Measurements from ENCODE around the gene HSP90AB1. TPM values are rescaled to one million over a fixed set of nuclear protein-coding genes. Genes with fewer than 3 reads are reported as not detected.

HSP90AB1 gene
- total and polyA plus RNA-seq, 2 donors: 220 to 600 TPM

DNA sequence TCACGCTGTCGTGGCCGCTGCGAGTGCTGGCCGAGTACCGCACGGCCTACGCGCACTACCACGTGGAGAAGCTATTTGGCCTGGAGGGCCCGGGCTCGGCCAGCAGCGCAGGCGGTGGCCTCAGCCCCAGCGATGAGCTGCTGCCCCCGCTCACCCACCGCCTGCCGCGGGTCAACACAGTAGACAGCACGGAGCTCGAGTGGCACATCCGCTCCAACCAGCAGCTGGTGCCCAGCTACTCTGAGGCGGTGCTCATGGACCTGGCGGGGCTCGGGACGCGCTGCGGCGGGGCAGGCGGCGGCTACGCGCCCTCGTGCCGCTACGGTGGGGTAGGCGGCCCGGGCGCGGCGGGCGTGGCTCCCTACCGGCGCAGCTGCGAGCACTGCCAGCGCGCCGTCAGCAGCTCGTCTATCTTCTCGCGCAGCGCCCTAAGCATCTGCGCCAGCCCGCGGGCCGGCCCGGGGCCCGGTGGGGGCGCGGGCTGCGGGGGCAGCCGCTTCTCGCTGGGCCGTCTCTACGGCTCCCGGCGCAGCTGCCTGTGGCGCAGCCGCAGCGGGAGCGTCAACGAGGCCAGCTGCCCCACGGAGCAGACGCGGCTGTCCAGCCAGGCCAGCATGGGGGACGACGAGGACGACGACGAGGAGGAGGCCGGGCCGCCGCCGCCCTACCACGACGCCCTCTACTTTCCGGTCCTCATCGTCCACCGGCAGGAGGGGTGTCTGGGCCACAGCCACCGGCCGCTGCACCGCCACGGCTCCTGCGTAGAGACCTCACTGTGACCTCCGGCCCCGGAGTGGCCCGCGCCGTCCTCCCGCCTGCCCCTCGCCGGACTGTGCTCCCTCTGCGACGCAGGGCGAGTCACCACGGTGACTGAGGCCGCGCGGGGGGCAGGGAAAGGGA is 29.1 kb downstream of the HSP90AB1 start:
- Histone ChIP-seq H3K4me1 (ENCODE audit: insufficient read depth) (no peaks in the 10 kb centered on the region), H3K36me3 (ENCODE audit: insufficient read depth) (no peaks in the 10 kb centered on the region), H3K27ac (ENCODE audit: low read depth) (no peak overlapping the region), H3K4me3 (ENCODE audit: low read depth, low read length) (peak overlapping the region; percentile 20)
- DNase-seq (ENCODE audit: extremely low spot score): no peak
- 14% methylated on average over 109 of the region's 109 CpGs for WGBS

DNA sequence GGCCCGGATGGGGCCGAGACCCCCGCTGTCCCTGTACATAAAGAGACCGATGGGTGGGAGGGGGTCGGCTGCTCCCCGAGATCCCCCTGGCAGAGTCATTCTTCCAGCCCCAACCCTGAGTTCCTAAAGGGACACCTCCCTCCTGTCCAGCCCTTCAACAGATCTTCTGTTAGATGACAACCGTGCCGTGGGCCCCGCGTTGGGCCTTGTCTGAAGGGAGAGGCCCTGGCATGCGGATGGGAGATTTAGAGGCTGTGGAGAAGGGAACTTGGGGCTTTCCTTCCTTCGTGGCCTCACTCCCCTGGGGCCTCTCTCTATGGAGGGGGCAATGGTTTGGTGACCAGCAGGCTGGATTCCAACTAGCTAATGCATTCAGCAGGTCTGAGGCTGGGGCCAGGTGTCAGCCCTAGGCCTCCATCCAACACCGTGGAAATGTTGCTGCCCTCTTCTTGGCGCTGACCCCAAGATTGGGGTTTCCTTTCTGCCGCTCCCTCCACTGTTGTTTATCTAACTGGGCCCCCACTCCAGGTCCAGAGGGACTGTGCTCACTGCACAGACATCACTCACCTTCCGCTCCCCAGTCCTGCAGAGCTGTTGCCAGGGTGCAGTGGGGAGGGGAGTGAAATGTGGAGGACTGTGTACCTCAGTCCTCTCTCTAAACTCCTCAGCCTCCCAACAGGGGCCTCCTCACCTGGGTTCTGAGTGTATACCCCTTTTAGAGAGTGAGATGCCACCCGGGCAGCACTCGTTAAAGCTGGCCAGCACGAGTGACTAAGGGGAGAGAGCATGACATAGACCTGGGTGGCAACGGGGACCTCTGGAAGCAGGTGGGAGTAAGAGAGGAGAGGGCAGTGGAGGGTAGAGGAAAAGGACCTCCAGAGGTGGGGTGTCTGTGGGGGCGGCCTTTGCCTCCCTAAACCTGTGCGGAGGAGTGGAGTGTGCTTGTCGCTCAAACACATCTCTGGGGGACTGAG is 30.1 kb downstream of the HSP90AB1 start:
- 80% methylated on average over 23 of the region's 23 CpGs for WGBS
- H3K36me3 ChIP-seq (ENCODE audit: insufficient read depth): no peaks in the 10 kb centered on the region
- no peak overlapping the region for H3K27ac ChIP-seq (ENCODE audit: low read depth)
- H3K4me1 ChIP-seq (ENCODE audit: insufficient read depth): no peaks in the 10 kb centered on the region
- no peak for DNase-seq (ENCODE audit: extremely low spot score)
- no peak overlapping the region for H3K4me3 ChIP-seq (ENCODE audit: low read depth, low read length)

- H3K27ac ChIP-seq (ENCODE audit: low read depth): no peak overlapping the region
- H3K4me3 ChIP-seq (ENCODE audit: low read depth, low read length): no peak overlapping the region
- H3K4me1 ChIP-seq (ENCODE audit: insufficient read depth): no peaks in the 10 kb centered on the region
- DNase-seq (ENCODE audit: extremely low spot score): no peak
- H3K36me3 ChIP-seq (ENCODE audit: insufficient read depth): no peaks in the 10 kb centered on the region
- 81% methylated on average over 7 of the region's 7 CpGs for WGBS
Measured at GRCh38 chr6:44277763-44278162, 30.9 kb downstream of the HSP90AB1 start.

- H3K36me3 ChIP-seq (ENCODE audit: insufficient read depth): no peaks in the 10 kb centered on the region
- no peaks in the 10 kb centered on the region for H3K4me1 ChIP-seq (ENCODE audit: insufficient read depth)
- DNase-seq (ENCODE audit: extremely low spot score): no peak
- WGBS: 62% methylated on average over 3 of the region's 3 CpGs
- no peak overlapping the region for H3K27ac ChIP-seq (ENCODE audit: low read depth)
- no peak overlapping the region for H3K4me3 ChIP-seq (ENCODE audit: low read depth, low read length)
Measured at GRCh38 chr6:44278315-44278714, 31.4 kb downstream of the HSP90AB1 start.

DNA sequence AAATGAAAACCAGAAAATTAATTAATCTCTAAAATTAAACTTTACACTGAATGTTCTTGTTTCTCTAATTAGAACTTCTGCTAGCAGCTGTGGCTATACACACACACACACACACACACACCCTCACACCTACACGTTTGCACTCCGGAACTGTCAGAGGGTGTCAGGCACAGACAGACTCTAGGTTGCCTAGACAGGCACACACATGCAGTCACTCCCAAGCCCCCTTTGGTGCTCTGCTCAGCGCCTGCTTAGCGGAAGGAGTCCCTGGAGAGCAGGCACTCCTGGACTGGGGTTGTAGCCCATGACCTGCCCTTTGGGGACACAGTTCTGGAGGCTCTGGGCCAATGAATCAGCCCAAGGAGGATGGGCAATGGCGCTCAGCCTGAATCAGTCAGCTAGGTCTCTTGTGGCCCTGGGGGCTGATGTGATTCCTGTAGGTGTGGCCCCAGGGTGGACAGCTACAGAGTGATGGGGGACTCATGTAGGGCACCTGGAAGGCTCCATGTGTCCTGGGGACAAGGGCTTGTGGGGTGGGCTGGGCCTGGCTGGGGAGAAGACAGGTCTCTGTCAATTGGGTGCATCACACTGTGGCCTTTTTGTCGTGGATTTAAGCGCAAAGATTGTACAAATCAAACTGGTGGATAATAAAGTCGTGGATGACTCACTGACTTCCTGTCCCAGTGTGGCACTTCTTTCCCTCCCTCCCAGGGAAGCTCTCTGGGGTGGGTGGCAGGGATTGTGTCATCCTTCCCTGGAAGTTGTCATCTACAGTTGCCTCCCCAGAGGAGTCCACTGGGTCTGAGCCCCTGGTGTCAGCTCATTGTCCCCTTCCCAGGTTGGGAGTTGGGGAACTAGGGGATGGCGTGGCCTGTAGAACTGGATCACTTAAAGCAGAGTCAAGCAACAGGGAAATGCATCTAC is 32.1 kb downstream of the HSP90AB1 start:
- WGBS: 66% methylated on average over 9 of the region's 9 CpGs
- no peaks in the 10 kb centered on the region for H3K36me3 ChIP-seq (ENCODE audit: insufficient read depth)
- H3K4me3 ChIP-seq (ENCODE audit: low read depth, low read length): no peak overlapping the region
- no peak overlapping the region for H3K27ac ChIP-seq (ENCODE audit: low read depth)
- no peaks in the 10 kb centered on the region for H3K4me1 ChIP-seq (ENCODE audit: insufficient read depth)
- no peak for DNase-seq (ENCODE audit: extremely low spot score)

DNA sequence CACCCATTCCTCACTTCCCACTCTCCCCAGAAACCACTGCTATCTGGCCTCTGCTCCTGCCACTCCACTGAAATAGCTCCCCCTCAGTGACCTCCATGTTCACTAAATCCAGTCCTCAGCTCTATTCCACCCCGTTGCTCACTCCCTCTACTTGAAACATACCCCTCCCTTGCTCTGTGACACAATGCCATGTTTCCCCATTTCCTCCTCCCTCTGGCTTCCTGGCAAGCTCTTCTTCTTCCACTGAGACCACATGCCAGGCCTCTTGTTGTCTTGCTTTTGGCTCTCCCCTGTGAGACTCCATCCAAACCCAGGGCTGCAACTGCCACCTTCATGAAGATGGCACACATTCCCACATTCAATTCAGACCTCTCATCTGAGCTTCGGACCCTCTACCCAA is 37.2 kb downstream of the HSP90AB1 start:
- no peaks in the 10 kb centered on the region for H3K4me1 ChIP-seq (ENCODE audit: insufficient read depth)
- no peak overlapping the region for H3K4me3 ChIP-seq (ENCODE audit: low read depth, low read length)
- no peak for DNase-seq (ENCODE audit: extremely low spot score)
- H3K36me3 ChIP-seq (ENCODE audit: insufficient read depth): no peaks in the 10 kb centered on the region
- 60% methylated on average over 2 of the region's 2 CpGs for WGBS
- no peak overlapping the region for H3K27ac ChIP-seq (ENCODE audit: low read depth)

DNA sequence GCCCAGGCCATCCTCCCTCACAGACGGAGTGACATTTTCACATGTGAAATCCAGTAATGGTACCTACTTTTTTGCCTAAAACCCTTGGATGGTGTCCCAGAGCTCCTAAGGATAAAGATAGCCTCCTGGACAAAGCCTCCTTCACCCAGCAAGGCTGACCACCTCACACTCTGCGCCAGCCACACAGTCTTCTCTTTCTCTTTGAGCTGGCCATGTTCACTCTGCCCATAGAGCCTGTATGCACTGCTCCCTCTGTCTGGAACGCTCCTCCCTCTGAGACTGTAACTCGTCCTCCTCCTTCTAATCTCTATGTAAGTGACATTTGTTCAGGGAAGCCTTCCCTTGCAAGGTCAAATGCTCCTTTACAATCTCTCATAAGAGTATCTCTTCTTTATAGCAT is 38.0 kb downstream of the HSP90AB1 start:
- Histone ChIP-seq H3K36me3 (ENCODE audit: insufficient read depth) (no peaks in the 10 kb centered on the region), H3K4me3 (ENCODE audit: low read depth, low read length) (no peak overlapping the region), H3K27ac (ENCODE audit: low read depth) (no peak overlapping the region), H3K4me1 (ENCODE audit: insufficient read depth) (no peaks in the 10 kb centered on the region)
- no peak for DNase-seq (ENCODE audit: extremely low spot score)
- 65% methylated on average over 4 of the region's 4 CpGs for WGBS

DNA sequence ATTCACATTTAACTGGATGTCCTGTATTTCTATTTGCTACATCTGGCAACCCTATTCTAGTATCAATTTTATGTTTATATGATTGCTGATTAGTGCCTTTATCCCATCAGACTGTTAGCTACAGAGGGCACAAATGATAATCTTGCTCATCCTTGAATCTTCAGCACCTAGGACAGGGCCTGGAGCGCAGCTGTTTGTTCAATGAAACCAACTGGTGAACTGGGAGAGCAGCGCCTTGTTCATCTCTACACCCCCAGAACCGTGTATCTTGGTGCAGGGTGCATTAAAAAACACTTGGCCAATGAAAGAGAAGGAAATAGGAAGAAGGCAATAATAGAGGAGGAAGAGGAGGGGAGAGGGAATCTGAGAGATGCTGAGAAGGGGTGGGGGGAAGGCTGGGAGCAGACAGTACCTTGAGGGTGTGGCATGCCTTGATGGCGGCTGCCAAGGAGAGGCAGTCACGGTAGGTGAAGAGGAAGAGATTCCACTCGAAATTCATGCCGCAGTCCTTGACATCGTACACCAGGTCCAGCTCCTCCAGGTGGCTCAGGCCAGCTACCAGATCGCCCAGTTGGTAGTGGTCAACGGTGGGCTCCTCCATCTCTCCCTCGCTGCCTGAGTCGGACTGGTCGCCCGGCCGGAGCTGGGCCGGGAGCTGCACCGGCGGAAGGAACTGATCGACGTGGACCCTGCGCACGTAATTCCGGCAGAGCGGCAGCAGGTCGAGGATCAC is 38.8 kb downstream of the HSP90AB1 start:
- Histone ChIP-seq H3K4me1 (ENCODE audit: insufficient read depth) (no peaks in the 10 kb centered on the region), H3K4me3 (ENCODE audit: low read depth, low read length) (no peak overlapping the region), H3K36me3 (ENCODE audit: insufficient read depth) (no peaks in the 10 kb centered on the region), H3K27ac (ENCODE audit: low read depth) (no peak overlapping the region)
- no peak for DNase-seq (ENCODE audit: extremely low spot score)
- 73% methylated on average over 25 of the region's 25 CpGs for WGBS

- DNase-seq (ENCODE audit: extremely low spot score): no peak
- WGBS: 88% methylated on average over 12 of the region's 12 CpGs
- H3K36me3 ChIP-seq (ENCODE audit: insufficient read depth): no peaks in the 10 kb centered on the region
- H3K4me1 ChIP-seq (ENCODE audit: insufficient read depth): no peaks in the 10 kb centered on the region
- H3K27ac ChIP-seq (ENCODE audit: low read depth): no peak overlapping the region
- no peak overlapping the region for H3K4me3 ChIP-seq (ENCODE audit: low read depth, low read length)
Measured at GRCh38 chr6:44286285-44286565, 39.3 kb downstream of the HSP90AB1 start.

- no peak for DNase-seq (ENCODE audit: extremely low spot score)
- Histone ChIP-seq H3K4me3 (ENCODE audit: low read depth, low read length) (no peak overlapping the region), H3K4me1 (ENCODE audit: insufficient read depth) (no peaks in the 10 kb centered on the region), H3K36me3 (ENCODE audit: insufficient read depth) (no peaks in the 10 kb centered on the region), H3K27ac (ENCODE audit: low read depth) (no peak overlapping the region)
- 51% methylated on average over 2 of the region's 2 CpGs for WGBS
Measured at GRCh38 chr6:44286747-44287146, 39.8 kb downstream of the HSP90AB1 start.

- H3K4me3 ChIP-seq (ENCODE audit: low read depth, low read length): no peak overlapping the region
- H3K4me1 ChIP-seq (ENCODE audit: insufficient read depth): no peaks in the 10 kb centered on the region
- H3K36me3 ChIP-seq (ENCODE audit: insufficient read depth): no peaks in the 10 kb centered on the region
- DNase-seq (ENCODE audit: extremely low spot score): no peak
- no peak overlapping the region for H3K27ac ChIP-seq (ENCODE audit: low read depth)
- 54% methylated on average over 7 of the region's 7 CpGs for WGBS
Measured at GRCh38 chr6:44289726-44290260, 42.9 kb downstream of the HSP90AB1 start.

GRCh38 chr6:44291841-44292240 is 44.9 kb downstream of the HSP90AB1 start:
- H3K27ac ChIP-seq (ENCODE audit: low read depth): no peak overlapping the region
- no peak for DNase-seq (ENCODE audit: extremely low spot score)
- H3K4me3 ChIP-seq (ENCODE audit: low read depth, low read length): no peak overlapping the region
- H3K36me3 ChIP-seq (ENCODE audit: insufficient read depth): no peaks in the 10 kb centered on the region
- 78% methylated on average over 4 of the region's 4 CpGs for WGBS
- H3K4me1 ChIP-seq (ENCODE audit: insufficient read depth): no peaks in the 10 kb centered on the region
